Right cardiac atrium (tissue), 5 donors: Measurements from ENCODE around the gene APPBP2. TPM values are rescaled to one million over a fixed set of nuclear protein-coding genes. Genes with fewer than 3 reads are reported as not detected.
"Not testable (repeated sequence)": the region's sequence is repeated elsewhere in the genome, so short reads cannot be mapped to it uniquely, and the experiment has no call there.

Experiments
- ATAC-seq, 2 donors: fragments of 200-7000 bp; cut with Tn5 transposase; one replicate each; pipeline versions ENCODE4 v1.8.0 to v1.9.1; 2020; ENCODE audit warnings: moderate library complexity in 2 of 2, mild to moderate bottlenecking in 1 of 2
- DNase-seq, 3 donors: peaks; one replicate each; pipeline ENCODE4 v3.0.0-alpha.2; 2020
- H3K27ac ChIP-seq: one replicate; pipeline ENCODE4 v1.5.1; 2013; ENCODE audit warnings: mild to moderate bottlenecking, low read length, control low read depth, moderate library complexity
- H3K27me3 ChIP-seq: one replicate; pipeline ENCODE4 v1.6.1; 2013; ENCODE audit not compliant: control insufficient read depth, insufficient read depth
- H3K4me1 ChIP-seq: one replicate; pipeline ENCODE4 v1.6.1; 2013; ENCODE audit warnings: low read length; ENCODE audit not compliant: control insufficient read depth, insufficient read depth
- H3K4me3 ChIP-seq: one replicate; pipeline ENCODE4 v1.5.1; 2013; ENCODE audit warnings: low read length, control low read depth
- H3K9me3 ChIP-seq: one replicate; pipeline ENCODE4 v1.6.1; 2013; ENCODE audit warnings: low read length; ENCODE audit not compliant: control insufficient read depth
- WGBS: extraction: QIAGEN DNeasy Blood & Tissue Kit; methylation state at CpG from one replicate; pipeline ENCODE4 v1.1.7; 2013; 5-methylcytosine and 5-hydroxymethylcytosine counted together
- intact Hi-C, 4 donors: fragments of 100-400 bp; cut with DNase I; formaldehyde crosslinking; loops; one replicate each; pipeline versions ENCODE4 v1.11.0 to v1.14.0; 2022 to 2023
- polyA plus RNA-seq: library from polyadenylated mRNA; stranded (reverse); fragments of 200-250 nt; gene quantifications from one replicate; pipeline ENCODE4 v1.2.3, GENCODE V29; 2013
- total RNA-seq, 4 donors: library from RNA; stranded (reverse); fragmentation: NEBNext Ultra II Directional; extraction: Animal tissue kit (Norgen Biotek cat#: 25700); gene quantifications; one replicate each; pipeline ENCODE4 v1.2.1, GENCODE V29; 2021
- donor health status: healthy with polysubstance abuse.
- donor health status: DM: no; HTN: yes; CAD: no.
- donor health status: DM: no; HTN: no; CAD: no.
- donor health status: DM: no; HTN: yes; CAD: no; lungs with severe emphysema.
- donor health status: DM: yes; HTN: yes; CAD: no.

The APPBP2 gene
- total and polyA plus RNA-seq, 5 donors = 5.3 to 28.2 (median 23.9) TPM

- no peak for ATAC-seq
- H3K9me3 ChIP-seq = peaks cover 4% of the 10 kb centered on the region
- H3K27ac ChIP-seq = no peak overlapping the region
- no peak overlapping the region for H3K4me3 ChIP-seq
- 88% methylated on average over 3 of the region's 3 CpGs for WGBS
- intact Hi-C loops = no loop called here
- no peaks in the 10 kb centered on the region for H3K27me3 ChIP-seq
- DNase-seq = no peak
- H3K4me1 ChIP-seq = no peaks in the 10 kb centered on the region
These were observed 32.2 kb downstream of the APPBP2 start for GRCh38 chr17:60493847-60494321.

GRCh38 chr17:60491771-60492170 lies 34.3 kb downstream of the APPBP2 start:
- 97% methylated on average over 3 of the region's 3 CpGs for WGBS
- Histone ChIP-seq H3K27ac (no peak overlapping the region), H3K27me3 (no peaks in the 10 kb centered on the region), H3K4me3 (no peak overlapping the region), H3K4me1 (no peaks in the 10 kb centered on the region), H3K9me3 (peaks cover 4% of the 10 kb centered on the region)
- intact Hi-C loops = no loop called here
- no peak for DNase-seq
- no peak for ATAC-seq

- H3K4me3 ChIP-seq, ATAC-seq, H3K9me3 ChIP-seq, H3K4me1 ChIP-seq, H3K27ac ChIP-seq, intact Hi-C loops, H3K27me3 ChIP-seq, DNase-seq: not testable (repeated sequence)
- over 99% methylated on average over 2 of the region's 2 CpGs for WGBS
These were observed 35.4 kb downstream of the APPBP2 start for GRCh38 chr17:60490594-60490993.

- no peak overlapping the region for H3K27ac ChIP-seq
- no peak overlapping the region for H3K4me3 ChIP-seq
- DNase-seq (no peak), ATAC-seq (no peak)
- H3K27me3 ChIP-seq = no peaks in the 10 kb centered on the region
- no peaks in the 10 kb centered on the region for H3K4me1 ChIP-seq
- no peaks in the 10 kb centered on the region for H3K9me3 ChIP-seq
- intact Hi-C loops = no loop called here
- 92% methylated on average over 4 of the region's 4 CpGs for WGBS
These were observed 44.4 kb downstream of the APPBP2 start for GRCh38 chr17:60481604-60482003.

- Histone ChIP-seq H3K9me3 (no peaks in the 10 kb centered on the region), H3K27ac (no peak overlapping the region), H3K4me3 (no peak overlapping the region), H3K4me1 (no peaks in the 10 kb centered on the region), H3K27me3 (no peaks in the 10 kb centered on the region)
- DNase-seq (no peak), ATAC-seq (no peak)
- intact Hi-C loops = no loop called here
These were observed 52.3 kb downstream of the APPBP2 start for GRCh38 chr17:60473788-60474187.

- 60% methylated on average over 1 of the region's 1 CpG for WGBS
- no peak overlapping the region for H3K27ac ChIP-seq
- H3K9me3 ChIP-seq = no peaks in the 10 kb centered on the region
- H3K27me3 ChIP-seq = no peaks in the 10 kb centered on the region
- ATAC-seq = no peak
- no peaks in the 10 kb centered on the region for H3K4me1 ChIP-seq
- DNase-seq = no peak
- H3K4me3 ChIP-seq = no peak overlapping the region
- intact Hi-C loops = no loop called here
These were observed 53.6 kb downstream of the APPBP2 start for GRCh38 chr17:60472449-60472848.

- H3K9me3 ChIP-seq = no peaks in the 10 kb centered on the region
- intact Hi-C loops = no loop called here
- no peak overlapping the region for H3K27ac ChIP-seq
- no peak for DNase-seq
- no peak overlapping the region for H3K4me3 ChIP-seq
- H3K27me3 ChIP-seq = no peaks in the 10 kb centered on the region
- no peak for ATAC-seq
- 97% methylated on average over 4 of the region's 4 CpGs for WGBS
- no peaks in the 10 kb centered on the region for H3K4me1 ChIP-seq
These were observed 54.6 kb downstream of the APPBP2 start for GRCh38 chr17:60471451-60471850.

- Histone ChIP-seq H3K27ac (no peak overlapping the region), H3K9me3 (no peaks in the 10 kb centered on the region), H3K4me1 (no peaks in the 10 kb centered on the region), H3K27me3 (no peaks in the 10 kb centered on the region), H3K4me3 (no peak overlapping the region)
- intact Hi-C loops = loop anchor here in 1 of 4 donors (10.0 kb wide), 1 partner anchor 46 kb away; no protein-coding TSS in a partner anchor
- ATAC-seq = no peak
- DNase-seq = no peak
These were observed 57.7 kb downstream of the APPBP2 start for GRCh38 chr17:60468371-60468770.

GRCh38 chr17:60464343-60464742 lies 61.7 kb downstream of the APPBP2 start:
- H3K27ac ChIP-seq = no peak overlapping the region
- ATAC-seq = no peak
- intact Hi-C loops = loop anchor here in 1 of 4 donors (10.0 kb wide), 1 partner anchor 50 kb away; no protein-coding TSS in a partner anchor

GRCh38 chr17:60463157-60463835 lies 62.7 kb downstream of the APPBP2 start:
- no peaks in the 10 kb centered on the region for H3K27me3 ChIP-seq
- 60% methylated on average over 4 of the region's 4 CpGs for WGBS
- H3K9me3 ChIP-seq = no peaks in the 10 kb centered on the region
- intact Hi-C loops = loop anchor here in 1 of 4 donors (10.0 kb wide), 1 partner anchor 52 kb away; no protein-coding TSS in a partner anchor
- H3K4me1 ChIP-seq = no peaks in the 10 kb centered on the region
- no peak for DNase-seq
- ATAC-seq = peak in 1 of 2 donors; percentile 72
- no peak overlapping the region for H3K4me3 ChIP-seq
- H3K27ac ChIP-seq = no peak overlapping the region

More at GRCh38 chr17:60464343-60464742, 61.7 kb downstream of the APPBP2 start:
- no peaks in the 10 kb centered on the region for H3K4me1 ChIP-seq
- H3K4me3 ChIP-seq = no peak overlapping the region
- no peak for DNase-seq
- no peaks in the 10 kb centered on the region for H3K9me3 ChIP-seq
- H3K27me3 ChIP-seq = no peaks in the 10 kb centered on the region
- 95% methylated on average over 1 of the region's 1 CpG for WGBS

- Histone ChIP-seq H3K27ac (no peak overlapping the region), H3K4me3 (no peak overlapping the region), H3K27me3 (no peaks in the 10 kb centered on the region), H3K9me3 (no peaks in the 10 kb centered on the region), H3K4me1 (no peaks in the 10 kb centered on the region)
- no peak for ATAC-seq
- 100% methylated on average over 1 of the region's 1 CpG for WGBS
- intact Hi-C loops = loop anchor here in 1 of 4 donors (10.0 kb wide), 1 partner anchor 53 kb away; no protein-coding TSS in a partner anchor
- no peak for DNase-seq
These were observed 64.5 kb downstream of the APPBP2 start for GRCh38 chr17:60461584-60461983.
